ENCODE measurements around the gene ZSCAN23.

The ZSCAN23 gene

DNA sequence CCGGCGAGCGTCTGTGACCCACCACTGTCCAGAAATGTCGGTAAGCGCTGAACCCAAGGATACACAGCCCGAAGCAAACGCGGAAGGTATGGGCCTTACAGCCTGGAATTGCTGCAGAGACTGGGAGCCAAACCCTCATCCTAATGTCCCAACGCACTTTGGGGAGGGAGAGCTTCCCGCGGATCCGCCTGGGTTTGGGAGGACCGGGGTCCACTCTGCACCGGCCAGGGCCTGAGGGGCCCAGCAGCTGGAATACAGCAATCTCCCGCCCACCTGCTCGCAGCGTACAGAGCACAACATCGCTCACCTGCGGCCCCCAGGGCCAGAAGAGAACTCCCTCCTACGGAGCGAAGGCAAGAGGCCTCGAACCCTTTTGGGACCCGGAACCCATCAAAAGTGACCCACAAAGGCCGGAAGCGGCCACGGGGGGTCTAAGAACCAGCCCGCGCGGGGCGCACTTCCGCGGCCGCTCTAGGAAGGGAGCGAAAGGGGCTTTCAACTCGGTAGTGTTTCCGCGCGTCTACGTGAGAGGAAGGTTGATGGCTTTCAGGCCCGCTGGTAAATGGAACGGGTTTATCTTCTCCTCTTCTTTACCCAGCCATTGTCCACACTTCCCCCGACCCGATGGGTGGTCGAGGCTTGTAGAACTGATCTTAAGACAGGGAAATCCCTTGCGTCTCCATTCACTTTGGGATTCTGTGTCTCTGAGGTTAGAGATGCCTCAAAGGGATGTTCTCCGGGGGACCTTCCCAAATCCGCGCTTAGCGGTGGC, 43.8 kb downstream of the ZSCAN23 start, which contains the start of gene ZSCAN12 (continued):
- TF ChIP-seq ZNF707 (tag by site-specific recombination; IDR thresholded peaks at IDR 0.05) (no peak), REPIN1 (tag by site-specific recombination; IDR thresholded peaks at IDR 0.05; ENCODE audit: low read depth) (peak; percentile 76; the same call in 1 of the 2 replicates), ZNF266 (tag by site-specific recombination; IDR thresholded peaks at IDR 0.05; ENCODE audit: low read depth) (no peak), ZNF404 (tag by site-specific recombination; IDR thresholded peaks at IDR 0.05) (no peak), ZNF664 (tag by site-specific recombination; IDR thresholded peaks at IDR 0.05) (peak; percentile 63; the same call in 1 of the 2 replicates), ZNF621 (tag by site-specific recombination; IDR thresholded peaks at IDR 0.05) (no peak), ZNF202 (tag by site-specific recombination; IDR thresholded peaks at IDR 0.05; ENCODE audit: borderline replicate concordance) (no peak), ZNF76 (tag by site-specific recombination; IDR thresholded peaks at IDR 0.05; ENCODE audit: borderline replicate concordance, low read depth) (peak; percentile 74; the same call in 1 of the 2 replicates), ZNF132 (tag by site-specific recombination; IDR thresholded peaks at IDR 0.05; ENCODE audit: borderline replicate concordance) (no peak), ZNF777 (tag by site-specific recombination; IDR thresholded peaks at IDR 0.05; ENCODE audit: borderline replicate concordance) (peak; percentile 22; the same call in 1 of the 2 replicates), ZNF423 (tag by site-specific recombination; IDR thresholded peaks at IDR 0.05) (no peak), ZNF10 (tag by site-specific recombination; IDR thresholded peaks at IDR 0.05) (peak; percentile 58; the same call in 1 of the 2 replicates), KLF16 (tag by site-specific recombination; IDR thresholded peaks at IDR 0.05) (no peak), KLF10 (tag by site-specific recombination; IDR thresholded peaks at IDR 0.05) (peak; percentile 59; the same call in 1 of the 2 replicates), BCL11B (tag by site-specific recombination; IDR thresholded peaks at IDR 0.05; ENCODE audit: low read depth) (peak; percentile 92), ZNF548 (tag by site-specific recombination; IDR thresholded peaks at IDR 0.05) (no peak), ZNF785 (tag by site-specific recombination; IDR thresholded peaks at IDR 0.05) (0 out of 2 replicates have a peak, but pooled peaks have one; percentile 38), ZNF596 (tag by site-specific recombination; IDR thresholded peaks at IDR 0.05) (0 out of 2 replicates have a peak, but pooled peaks have one; percentile 21), ZFP3 (tag by site-specific recombination; IDR thresholded peaks at IDR 0.05; ENCODE audit: low read depth) (no peak), ZBTB17 (tag by site-specific recombination; IDR thresholded peaks at IDR 0.05) (peak; percentile 67), ZNF600 (tag by site-specific recombination; IDR thresholded peaks at IDR 0.05) (0 out of 2 replicates have a peak, but pooled peaks have one; percentile 17), SP7 (tag by site-specific recombination; IDR thresholded peaks at IDR 0.05) (peak; percentile 89), ZNF768 (tag by site-specific recombination; IDR thresholded peaks at IDR 0.05) (peak; percentile 37; the same call in 1 of the 2 replicates), ZNF26 (tag by site-specific recombination; IDR thresholded peaks at IDR 0.05) (no peak), ZNF837 (tag by site-specific recombination; IDR thresholded peaks at IDR 0.05) (no peak), ZNF473 (tag by site-specific recombination; IDR thresholded peaks at IDR 0.05) (no peak), GLIS1 (tag by site-specific recombination; IDR thresholded peaks at IDR 0.05) (peak; percentile 92), ZNF140 (tag by site-specific recombination; IDR thresholded peaks at IDR 0.05) (no peak), ZNF791 (tag by site-specific recombination; IDR thresholded peaks at IDR 0.05) (no peak), ZNF792 (tag by site-specific recombination; IDR thresholded peaks at IDR 0.05) (no peak), MYNN (tag by site-specific recombination; IDR thresholded peaks at IDR 0.05; ENCODE audit: borderline replicate concordance) (no peak), ZFP41 (tag by site-specific recombination; IDR thresholded peaks at IDR 0.05; ENCODE audit: borderline replicate concordance) (no peak), ZNF629 (tag by site-specific recombination; IDR thresholded peaks at IDR 0.05) (peak; percentile 89), ZNF626 (tag by site-specific recombination; IDR thresholded peaks at IDR 0.05) (no peak), ZNF184 (tag by site-specific recombination; IDR thresholded peaks at IDR 0.05) (peak; percentile 47; the same call in 1 of the 2 replicates), EGR2 (tag by site-specific recombination; IDR thresholded peaks at IDR 0.05; ENCODE audit: low read depth) (peak; percentile 71), ZEB2 (tag by site-specific recombination; IDR thresholded peaks at IDR 0.05) (peak; percentile 81)
- TF ChIP-seq, protein P1, sequence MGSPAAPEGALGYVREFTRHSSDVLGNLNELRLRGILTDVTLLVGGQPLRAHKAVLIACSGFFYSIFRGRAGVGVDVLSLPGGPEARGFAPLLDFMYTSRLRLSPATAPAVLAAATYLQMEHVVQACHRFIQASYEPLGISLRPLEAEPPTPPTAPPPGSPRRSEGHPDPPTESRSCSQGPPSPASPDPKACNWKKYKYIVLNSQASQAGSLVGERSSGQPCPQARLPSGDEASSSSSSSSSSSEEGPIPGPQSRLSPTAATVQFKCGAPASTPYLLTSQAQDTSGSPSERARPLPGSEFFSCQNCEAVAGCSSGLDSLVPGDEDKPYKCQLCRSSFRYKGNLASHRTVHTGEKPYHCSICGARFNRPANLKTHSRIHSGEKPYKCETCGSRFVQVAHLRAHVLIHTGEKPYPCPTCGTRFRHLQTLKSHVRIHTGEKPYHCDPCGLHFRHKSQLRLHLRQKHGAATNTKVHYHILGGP (tag by site-specific recombination; IDR thresholded peaks at IDR 0.05): no peak
- TF ChIP-seq, protein P2, sequence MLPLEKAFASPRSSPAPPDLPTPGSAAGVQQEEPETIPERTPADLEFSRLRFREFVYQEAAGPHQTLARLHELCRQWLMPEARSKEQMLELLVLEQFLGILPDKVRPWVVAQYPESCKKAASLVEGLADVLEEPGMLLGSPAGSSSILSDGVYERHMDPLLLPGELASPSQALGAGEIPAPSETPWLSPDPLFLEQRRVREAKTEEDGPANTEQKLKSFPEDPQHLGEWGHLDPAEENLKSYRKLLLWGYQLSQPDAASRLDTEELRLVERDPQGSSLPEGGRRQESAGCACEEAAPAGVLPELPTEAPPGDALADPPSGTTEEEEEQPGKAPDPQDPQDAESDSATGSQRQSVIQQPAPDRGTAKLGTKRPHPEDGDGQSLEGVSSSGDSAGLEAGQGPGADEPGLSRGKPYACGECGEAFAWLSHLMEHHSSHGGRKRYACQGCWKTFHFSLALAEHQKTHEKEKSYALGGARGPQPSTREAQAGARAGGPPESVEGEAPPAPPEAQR (tag by site-specific recombination; IDR thresholded peaks at IDR 0.05): 0 out of 2 replicates have a peak, but pooled peaks have one; percentile 53
